Activated T-helper 2 cell treated with anti-CD3 and anti-CD28 coated beads, Interferon-gamma antibody, Interleukin-2, Interleukin-4, amounts not matched to agents 10 μg/mL and 5 μg/mL and 100 μg/mL, durations not matched to agents 14 hours and 24 hours and 36 hours (primary cell): ENCODE data around the gene UBE2J2. TPM values are rescaled to one million over a fixed set of nuclear protein-coding genes. Genes with fewer than 3 reads are reported as not detected.

ENCODE experiments used
- DNase-seq: peaks from one replicate; pipeline ENCODE4 v3.0.0; 2021; ENCODE audit warnings: low spot score
- H3K27ac Mint-ChIP-seq: one replicate; pipeline ENCODE4 v1.8.0; 2021; ENCODE audit warnings: mixed read lengths
- H3K27me3 Mint-ChIP-seq: one replicate; pipeline ENCODE4 v1.8.0; 2021; ENCODE audit warnings: low read depth, mixed read lengths
- H3K36me3 Mint-ChIP-seq: one replicate; pipeline ENCODE4 v1.8.0; 2021; ENCODE audit warnings: low read depth, mixed read lengths
- H3K4me1 Mint-ChIP-seq: one replicate; pipeline ENCODE4 v1.8.0; 2021; ENCODE audit warnings: low read depth, mixed read lengths
- H3K4me3 Mint-ChIP-seq: one replicate; pipeline ENCODE4 v1.8.0; 2021; ENCODE audit warnings: low read depth, mild to moderate bottlenecking, moderate library complexity, mixed read lengths
- H3K9me3 Mint-ChIP-seq: one replicate; pipeline ENCODE4 v1.8.0; 2021; ENCODE audit warnings: mixed read lengths
- intact Hi-C: fragments of 100-400 bp; cut with micrococcal nuclease; formaldehyde crosslinking; loops from one replicate; pipeline ENCODE4 v1.15.1; 2023
- total RNA-seq: library from RNA; stranded (reverse); gene quantifications from 2 replicates; pipeline ENCODE4 v1.2.3, GENCODE V29; 2022

The UBE2J2 gene
- total RNA-seq, 1 donor from 2014 or later: 81.0 TPM

DNA sequence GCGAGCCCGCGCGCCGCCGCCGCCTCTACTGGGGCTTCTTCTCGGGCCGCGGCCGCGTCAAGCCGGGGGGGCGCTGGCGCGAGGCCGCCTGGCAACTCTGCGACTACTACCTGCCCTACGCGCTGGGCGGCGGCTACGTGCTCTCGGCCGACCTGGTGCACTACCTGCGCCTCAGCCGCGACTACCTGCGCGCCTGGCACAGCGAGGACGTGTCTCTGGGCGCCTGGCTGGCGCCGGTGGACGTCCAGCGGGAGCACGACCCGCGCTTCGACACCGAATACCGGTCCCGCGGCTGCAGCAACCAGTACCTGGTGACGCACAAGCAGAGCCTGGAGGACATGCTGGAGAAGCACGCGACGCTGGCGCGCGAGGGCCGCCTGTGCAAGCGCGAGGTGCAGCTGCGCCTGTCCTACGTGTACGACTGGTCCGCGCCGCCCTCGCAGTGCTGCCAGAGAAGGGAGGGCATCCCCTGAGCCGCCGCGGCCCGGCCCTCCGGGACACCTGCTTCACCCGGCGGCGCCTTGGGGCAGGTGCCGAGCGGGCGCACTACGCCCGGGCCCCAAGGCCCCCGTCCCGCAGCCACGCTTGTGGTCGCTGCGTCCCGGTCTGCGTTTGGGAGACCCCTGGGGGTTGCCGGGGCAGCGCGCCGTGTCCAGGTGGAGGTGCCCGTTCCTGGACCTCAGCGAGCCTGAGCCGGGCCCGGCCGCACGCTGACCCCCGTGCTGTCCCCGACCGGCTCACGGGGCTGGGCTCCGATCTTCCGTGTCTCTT is 40.7 kb downstream of the UBE2J2 start:
- H3K36me3 Mint-ChIP-seq: peaks cover 46% of the 10 kb centered on the region
- DNase-seq: no peak
- H3K27me3 Mint-ChIP-seq: no peaks in the 10 kb centered on the region
- intact Hi-C loops: loop anchor here (5.0 kb wide), 1 partner anchor 39 kb away; the partner anchor contains the start of gene UBE2J2
- H3K4me3 Mint-ChIP-seq: peak overlapping the region; percentile 78
- H3K4me1 Mint-ChIP-seq: peaks cover 23% of the 10 kb centered on the region
- H3K27ac Mint-ChIP-seq: peak overlapping the region; percentile 79
- no peaks in the 10 kb centered on the region for H3K9me3 Mint-ChIP-seq

DNA sequence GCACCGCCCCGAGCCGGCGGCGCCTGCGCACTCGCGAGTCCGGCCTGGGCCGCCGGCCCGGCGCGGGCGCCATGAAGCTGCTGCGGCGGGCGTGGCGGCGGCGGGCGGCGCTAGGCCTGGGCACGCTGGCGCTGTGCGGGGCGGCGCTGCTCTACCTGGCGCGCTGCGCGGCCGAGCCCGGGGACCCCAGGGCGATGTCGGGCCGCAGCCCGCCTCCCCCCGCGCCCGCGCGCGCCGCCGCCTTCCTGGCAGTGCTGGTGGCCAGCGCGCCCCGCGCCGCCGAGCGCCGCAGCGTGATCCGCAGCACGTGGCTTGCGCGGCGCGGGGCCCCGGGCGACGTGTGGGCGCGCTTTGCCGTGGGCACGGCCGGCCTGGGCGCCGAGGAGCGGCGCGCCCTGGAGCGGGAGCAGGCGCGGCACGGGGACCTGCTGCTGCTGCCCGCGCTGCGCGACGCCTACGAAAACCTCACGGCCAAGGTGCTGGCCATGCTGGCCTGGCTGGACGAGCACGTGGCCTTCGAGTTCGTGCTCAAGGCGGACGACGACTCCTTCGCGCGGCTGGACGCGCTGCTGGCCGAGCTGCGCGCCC is 41.4 kb downstream of the UBE2J2 start, which contains the start of gene B3GALT6:
B3GALT6 (plus strand) TSS at position 30 of the 588 bp plus-strand sequence; CDS start at position 72, 42 bp downstream.
- no peak for DNase-seq
- Mint-ChIP-seq H3K4me1 (peaks cover 23% of the 10 kb centered on the region), H3K27me3 (no peaks in the 10 kb centered on the region), H3K36me3 (peaks cover 49% of the 10 kb centered on the region), H3K9me3 (no peaks in the 10 kb centered on the region), H3K27ac (peak within 1 kb of the TSS; percentile 81), H3K4me3 (peak within 1 kb of the TSS; percentile 92)
- intact Hi-C loops: loop anchor here (5.0 kb wide), 1 partner anchor 40 kb away; the partner anchor contains the start of gene UBE2J2

DNA sequence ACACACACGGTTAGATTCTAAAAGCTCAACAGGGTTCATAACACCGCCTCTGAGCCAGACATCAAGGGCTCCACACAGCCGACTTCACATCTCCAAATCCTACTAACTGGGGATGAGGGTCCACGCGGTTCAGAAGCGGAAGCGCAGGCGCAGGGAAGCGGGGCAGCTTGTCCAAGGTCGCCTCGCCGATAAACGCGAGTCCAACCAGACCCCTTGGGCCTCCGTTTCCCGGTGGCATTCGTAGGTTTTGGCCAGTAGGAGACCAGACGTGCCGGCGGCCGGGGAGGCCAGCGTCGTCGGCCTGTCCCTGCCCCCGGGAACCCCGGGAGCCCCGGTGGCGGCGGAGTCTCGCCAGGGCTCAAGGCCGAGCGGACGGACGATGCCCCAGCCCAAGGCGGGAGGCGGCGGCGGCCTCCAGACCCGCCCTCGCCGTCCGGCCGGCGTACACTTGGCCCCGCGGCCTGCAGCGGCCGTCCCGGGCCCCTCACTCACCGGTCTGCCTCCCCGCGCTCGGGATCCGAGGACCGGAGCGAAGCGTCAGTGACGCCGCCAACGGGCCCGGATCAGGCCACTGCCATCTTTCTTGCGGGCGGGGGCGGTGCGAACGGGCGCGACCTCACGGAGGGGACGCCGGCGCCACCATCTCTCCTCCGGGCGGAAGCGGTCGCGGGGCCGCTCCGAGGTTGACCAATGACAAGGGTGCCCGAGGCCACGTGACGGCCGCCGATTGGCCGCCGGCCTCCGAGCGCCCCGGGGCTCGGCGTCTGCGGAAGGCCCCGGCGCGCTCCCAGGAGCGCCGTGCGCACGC is 42.0 kb downstream of the UBE2J2 start, which contains the start of gene SDF4:
SDF4 (minus strand) TSS at position 602 of the 808 bp plus-strand sequence. CDS start 3,229 bp downstream, outside the sequence.
- no peaks in the 10 kb centered on the region for H3K9me3 Mint-ChIP-seq
- H3K4me1 Mint-ChIP-seq: peaks cover 23% of the 10 kb centered on the region
- intact Hi-C loops: loop anchor here (2.0 to 5.0 kb wide), 2 partner anchors 17 to 41 kb away; partner anchors contain the start of genes TNFRSF4 and UBE2J2
- DNase-seq: peak; percentile 97
- peak within 1 kb of the TSS; percentile 81 for H3K27ac Mint-ChIP-seq
- peaks cover 49% of the 10 kb centered on the region for H3K36me3 Mint-ChIP-seq
- H3K4me3 Mint-ChIP-seq: peak within 1 kb of the TSS; percentile 92
- H3K27me3 Mint-ChIP-seq: no peaks in the 10 kb centered on the region

DNA sequence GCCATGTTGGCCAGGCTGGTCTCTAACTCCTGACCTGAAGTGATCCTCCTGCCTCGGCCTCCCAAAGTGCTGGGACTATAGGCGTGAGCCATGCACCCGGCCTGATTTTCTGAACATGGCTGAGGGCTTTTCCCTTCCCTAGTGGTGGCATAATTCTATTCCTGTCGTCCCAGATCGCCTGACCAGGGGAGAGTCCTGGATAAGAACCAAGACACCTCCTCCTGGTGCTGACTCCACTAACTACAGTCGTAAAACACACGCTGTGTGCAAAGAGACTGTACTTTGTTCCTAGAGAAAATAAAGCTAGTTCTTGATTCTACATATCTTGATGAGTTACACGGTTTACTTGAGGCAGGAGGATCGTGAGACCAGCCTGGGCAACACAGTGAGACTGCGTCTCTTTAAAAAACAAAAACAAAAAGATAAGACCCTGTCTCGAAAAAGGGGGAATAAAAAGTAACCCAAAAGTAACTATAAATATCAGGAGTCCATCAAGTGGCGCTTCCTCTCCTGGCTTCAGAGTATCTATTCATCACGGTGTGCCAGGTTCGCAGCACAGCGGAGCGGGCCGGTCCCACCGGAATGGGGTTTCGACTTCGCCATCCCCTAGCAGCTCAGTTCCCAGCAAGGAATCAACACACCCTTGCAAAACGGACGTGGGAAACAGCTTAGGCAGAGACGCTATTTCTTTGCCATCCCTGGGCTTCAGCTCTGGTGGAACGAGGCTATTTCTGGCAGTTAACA is 42.8 kb downstream of the UBE2J2 start:
- no peaks in the 10 kb centered on the region for H3K9me3 Mint-ChIP-seq
- peaks cover 23% of the 10 kb centered on the region for H3K4me1 Mint-ChIP-seq
- intact Hi-C loops: loop anchor here (1.0 to 5.0 kb wide), 3 partner anchors 16 to 109 kb away; partner anchors contain the start of genes TNFRSF4 and UBE2J2
- H3K4me3 Mint-ChIP-seq: peak overlapping the region; percentile 92
- peaks cover 57% of the 10 kb centered on the region for H3K36me3 Mint-ChIP-seq
- H3K27me3 Mint-ChIP-seq: no peaks in the 10 kb centered on the region
- H3K27ac Mint-ChIP-seq: peak overlapping the region; percentile 81
- DNase-seq: no peak

DNA sequence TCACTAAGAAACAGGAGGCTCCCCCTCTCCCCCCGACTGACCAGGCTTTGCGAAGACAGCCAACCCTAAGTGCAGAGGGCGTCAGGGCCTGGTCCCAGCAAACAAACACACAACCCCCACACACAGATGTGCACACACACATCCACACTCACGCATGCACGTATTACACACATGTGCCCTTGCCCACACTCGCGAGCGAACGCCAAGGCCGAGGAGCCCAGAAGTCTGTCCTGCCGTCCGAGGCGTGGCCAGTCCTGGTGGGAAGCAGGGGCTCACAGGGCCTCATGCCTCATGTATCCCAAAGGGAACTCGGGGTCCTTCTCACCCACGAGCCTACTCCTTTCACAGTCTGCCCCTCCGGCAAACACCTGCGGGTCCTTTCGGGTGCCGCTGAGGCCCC is 43.9 kb downstream of the UBE2J2 start:
- H3K4me3 Mint-ChIP-seq: peak overlapping the region; percentile 92
- no peak for DNase-seq
- no peaks in the 10 kb centered on the region for H3K27me3 Mint-ChIP-seq
- H3K4me1 Mint-ChIP-seq: peaks cover 26% of the 10 kb centered on the region
- H3K9me3 Mint-ChIP-seq: no peaks in the 10 kb centered on the region
- H3K27ac Mint-ChIP-seq: peak overlapping the region; percentile 57
- intact Hi-C loops: loop anchor here (1.0 to 5.0 kb wide), 3 partner anchors 15 to 107 kb away; partner anchors contain the start of genes TNFRSF4 and UBE2J2
- peaks cover 60% of the 10 kb centered on the region for H3K36me3 Mint-ChIP-seq

DNA sequence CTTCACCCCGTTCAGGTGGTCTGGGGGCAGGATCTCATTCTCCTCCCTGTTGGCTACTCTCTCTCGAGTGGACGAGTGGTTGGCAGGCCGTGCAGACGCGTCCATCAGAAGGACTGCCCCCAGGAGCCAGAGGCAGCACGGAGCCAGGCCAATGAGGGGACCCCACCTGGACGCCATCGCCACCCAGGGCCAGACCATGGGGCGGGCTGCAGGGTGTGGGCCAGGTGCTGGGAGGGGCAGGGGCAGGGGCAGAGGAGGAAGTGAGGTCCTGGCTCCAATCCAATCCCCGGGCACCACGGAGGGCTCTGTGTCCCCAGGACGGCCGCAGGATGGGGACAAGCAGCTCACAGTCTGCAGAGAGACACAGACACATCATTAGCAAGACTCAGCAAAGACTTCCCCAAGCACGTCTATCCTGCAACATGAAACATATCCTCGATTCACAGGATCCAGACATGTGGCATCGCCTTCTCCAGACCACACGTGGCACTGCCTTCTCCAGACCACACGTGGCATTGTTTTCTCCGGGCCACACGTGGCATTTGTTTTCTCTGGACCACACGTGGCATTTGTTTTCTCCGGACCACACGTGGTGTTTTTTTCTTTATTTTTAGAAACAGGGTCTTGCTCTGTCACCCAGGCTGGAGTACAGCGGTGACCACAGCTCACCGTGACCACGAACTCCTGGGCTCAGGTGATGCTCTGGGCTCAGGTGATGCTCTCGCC is 44.9 kb downstream of the UBE2J2 start:
- Mint-ChIP-seq H3K36me3 (peaks cover 56% of the 10 kb centered on the region), H3K27ac (no peak overlapping the region), H3K4me3 (no peak overlapping the region), H3K4me1 (peaks cover 22% of the 10 kb centered on the region), H3K9me3 (no peaks in the 10 kb centered on the region), H3K27me3 (no peaks in the 10 kb centered on the region)
- DNase-seq: no peak
- intact Hi-C loops: no loop called here

- no peak for DNase-seq
- intact Hi-C loops: no loop called here
- no peaks in the 10 kb centered on the region for H3K9me3 Mint-ChIP-seq
- H3K27ac Mint-ChIP-seq: no peak overlapping the region
- no peaks in the 10 kb centered on the region for H3K27me3 Mint-ChIP-seq
- H3K36me3 Mint-ChIP-seq: peaks cover 54% of the 10 kb centered on the region
- peaks cover 18% of the 10 kb centered on the region for H3K4me1 Mint-ChIP-seq
- no peak overlapping the region for H3K4me3 Mint-ChIP-seq
Measured at GRCh38 chr1:1228187-1228586, 45.5 kb downstream of the UBE2J2 start.

DNA sequence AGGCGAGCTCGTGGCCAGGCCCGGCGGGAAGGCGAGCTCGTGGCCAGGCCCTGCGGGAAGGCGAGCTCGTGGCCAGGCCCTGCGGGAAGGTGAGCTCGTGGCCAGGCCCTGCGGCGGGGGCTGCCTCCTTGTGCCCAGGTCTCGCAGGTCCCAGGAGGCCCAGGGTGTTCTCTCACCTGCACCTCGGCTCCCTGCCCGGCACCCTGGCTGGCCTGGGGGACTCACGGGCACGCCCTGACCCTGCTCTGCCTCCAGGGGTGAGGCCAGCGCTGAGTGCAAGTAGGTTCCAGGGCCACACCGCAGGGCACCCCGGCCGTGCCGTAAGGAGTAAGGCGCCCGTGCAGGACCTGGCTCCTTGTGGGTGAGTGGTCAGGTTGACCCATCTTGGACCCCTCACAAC is 46.3 kb downstream of the UBE2J2 start:
- no peak for DNase-seq
- no peaks in the 10 kb centered on the region for H3K9me3 Mint-ChIP-seq
- peaks cover 62% of the 10 kb centered on the region for H3K36me3 Mint-ChIP-seq
- no peaks in the 10 kb centered on the region for H3K27me3 Mint-ChIP-seq
- H3K4me1 Mint-ChIP-seq: peaks cover 18% of the 10 kb centered on the region
- H3K27ac Mint-ChIP-seq: no peak overlapping the region
- no peak overlapping the region for H3K4me3 Mint-ChIP-seq
- intact Hi-C loops: no loop called here

DNA sequence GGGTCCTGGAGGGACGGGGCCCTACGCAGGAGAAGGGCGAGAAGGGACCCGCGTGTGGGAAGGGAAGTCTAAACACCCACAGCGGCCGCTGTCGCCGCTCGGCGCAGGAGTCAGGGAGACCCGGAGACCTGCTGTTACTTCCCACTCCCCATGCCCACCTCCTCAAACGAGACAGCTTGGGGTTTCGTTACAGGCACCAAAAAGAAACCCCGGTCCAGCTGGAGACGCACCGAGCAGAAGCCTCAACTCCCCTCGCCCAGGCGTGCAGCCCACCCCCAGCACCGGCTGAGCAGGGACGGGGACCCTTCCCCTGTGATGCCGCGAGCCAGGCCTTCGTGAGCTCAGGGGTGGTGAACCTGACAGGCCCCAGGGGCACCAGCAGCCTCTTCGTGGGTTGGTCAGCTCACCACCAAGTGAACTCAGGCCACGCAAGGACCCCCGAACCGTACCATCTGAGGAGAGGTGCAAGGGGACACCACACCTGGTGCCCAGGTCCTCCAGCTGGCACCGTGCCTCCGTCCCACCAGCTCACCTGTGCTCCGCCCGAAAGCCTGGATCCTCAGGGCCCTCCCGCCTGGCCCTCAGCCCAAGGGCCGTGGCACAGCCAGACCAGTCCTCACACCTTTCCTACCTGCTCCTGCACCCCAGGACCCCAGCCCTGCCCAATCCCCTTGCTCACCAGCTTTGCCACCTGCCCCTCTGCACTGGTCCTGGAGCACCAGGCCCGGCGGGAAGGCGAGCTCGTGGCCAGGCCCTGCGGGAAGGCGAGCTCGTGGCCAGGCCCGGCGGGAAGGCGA is 46.9 kb downstream of the UBE2J2 start:
- intact Hi-C loops: no loop called here

GRCh38 chr1:1225913-1226312 is 47.7 kb downstream of the UBE2J2 start:
- H3K36me3 Mint-ChIP-seq: peaks cover 69% of the 10 kb centered on the region
- no peak overlapping the region for H3K27ac Mint-ChIP-seq
- peaks cover 18% of the 10 kb centered on the region for H3K4me1 Mint-ChIP-seq
- no peaks in the 10 kb centered on the region for H3K9me3 Mint-ChIP-seq
- no peak overlapping the region for H3K4me3 Mint-ChIP-seq
- DNase-seq: no peak
- no peaks in the 10 kb centered on the region for H3K27me3 Mint-ChIP-seq
- intact Hi-C loops: no loop called here

More for the DNA sequence above, 46.9 kb downstream of the UBE2J2 start:
- Mint-ChIP-seq H3K4me3 (no peak overlapping the region), H3K9me3 (no peaks in the 10 kb centered on the region), H3K36me3 (peaks cover 65% of the 10 kb centered on the region), H3K27ac (no peak overlapping the region), H3K4me1 (peaks cover 18% of the 10 kb centered on the region), H3K27me3 (no peaks in the 10 kb centered on the region)
- DNase-seq: no peak
